ENCODE results near the gene ALOX12.

DNA sequence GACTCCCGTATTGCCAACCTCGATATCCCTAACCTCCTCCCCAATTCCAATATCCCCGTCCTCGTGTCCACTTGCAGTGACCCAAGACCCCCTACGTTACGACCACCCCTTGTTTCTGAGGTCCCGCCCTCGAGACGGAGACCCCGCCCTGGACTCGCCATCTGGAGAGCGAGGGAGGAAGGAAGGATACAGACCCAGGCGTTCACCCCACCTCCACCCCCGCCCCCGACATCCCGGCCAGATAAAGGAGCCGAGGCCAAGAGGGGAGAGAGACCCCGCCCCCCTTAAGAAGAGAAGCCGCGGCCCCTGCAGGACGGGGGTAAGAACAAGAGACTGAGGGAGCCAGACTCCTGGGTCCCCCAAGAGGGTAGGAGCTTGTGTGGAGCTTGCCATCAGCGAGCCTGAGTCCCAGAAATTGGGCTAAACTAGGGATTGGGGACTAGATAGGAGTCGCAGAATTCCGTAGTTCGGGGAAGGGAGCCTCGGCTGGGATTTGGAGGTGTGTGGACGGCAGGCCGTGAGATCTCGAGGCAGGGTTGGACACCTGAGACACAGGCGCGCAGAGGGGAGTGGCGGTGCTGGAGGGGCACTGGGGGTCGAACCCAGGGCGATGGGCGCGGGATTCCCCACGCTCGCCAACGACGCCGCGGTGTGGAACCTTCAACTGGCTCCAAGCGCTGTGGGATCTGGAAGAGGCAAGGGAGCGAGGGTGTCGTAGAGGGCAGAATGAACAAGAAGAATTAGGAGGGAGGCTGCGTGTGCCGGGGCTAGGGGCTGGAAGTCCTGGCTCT lies 27.1 kb downstream of the ALOX12 start, which contains the start of gene BCL6B:
- TF ChIP-seq POLR2AphosphoS5 (IDR thresholded peaks at IDR 0.05; ENCODE audit: low read depth, low read length) (no peak), POLR2A (IDR thresholded peaks at IDR 0.05; ENCODE audit: low read depth, low read length) (no peak), TAF1 (IDR thresholded peaks at IDR 0.05; ENCODE audit: borderline replicate concordance, low read depth, low read length) (no peak)

Data from GM12892 (cell line).